Measurements from ENCODE around the gene NID2. TPM values are rescaled to one million over a fixed set of nuclear protein-coding genes. Genes with fewer than 3 reads are reported as not detected.

The NID2 gene
- total and polyA plus RNA-seq, 2 of the 4 experiments (the other 2 are of a cell fraction), result 101 to 303 TPM

- Histone ChIP-seq H3K9ac (ENCODE audit: low read depth, low read length) (no peak overlapping the region), H3K4me1 (ENCODE audit: control insufficient read depth, insufficient read depth, low read length) (peaks cover 10% of the 10 kb centered on the region), H2BK120ac (ENCODE audit: low read depth, low read length) (no peak overlapping the region), H3K56ac (ENCODE audit: extremely low read depth, insufficient read depth, low read length) (no peak overlapping the region), H3K4me3 (ENCODE audit: insufficient read depth, low read depth, low read length) (no peak overlapping the region), H3K36me3 (ENCODE audit: control insufficient read depth, insufficient read depth, low read length) (no peaks in the 10 kb centered on the region), H3K79me1 (ENCODE audit: low read depth in 1 of 2, low read length in 2 of 2) (no peaks in the 10 kb centered on the region), H4K91ac (ENCODE audit: insufficient read depth, low read depth, low read length) (no peak overlapping the region), H3K4ac (ENCODE audit: low read depth, low read length) (no peak overlapping the region), H4K8ac (ENCODE audit: low read depth in 2 of 2, low read length in 2 of 2) (no peak overlapping the region), H2AK5ac (ENCODE audit: low read depth, low read length) (no peak overlapping the region), H3K14ac (replicated peaks; ENCODE audit: low read depth, low read length) (no peak overlapping the region), H3K9me3 (ENCODE audit: control insufficient read depth, insufficient read depth, low read length) (no peaks in the 10 kb centered on the region), H3K27ac (ENCODE audit: insufficient read depth, low read length) (no peak overlapping the region), H2BK5ac (ENCODE audit: low read depth, low read length, poor library complexity, severe bottlenecking) (no peak overlapping the region), H2AK9ac (replicated peaks; ENCODE audit: low read depth, low read length, poor library complexity) (no peak overlapping the region), H3K27me3 (ENCODE audit: control insufficient read depth, insufficient read depth, low read length) (no peaks in the 10 kb centered on the region), H3K23ac (ENCODE audit: low read depth, low read length) (no peak overlapping the region), H4K20me1 (ENCODE audit: insufficient read depth, low read length) (no peaks in the 10 kb centered on the region), H2BK15ac (ENCODE audit: low read depth, low read length) (no peak overlapping the region), H3K18ac (ENCODE audit: low read depth, low read length) (no peak overlapping the region), H2AFZ (replicated peaks; ENCODE audit: low read length, poor library complexity) (no peak overlapping the region), H3K4me2 (ENCODE audit: low read depth, low read length) (no peak overlapping the region), H3K9me1 (ENCODE audit: insufficient read depth, low read length) (no peaks in the 10 kb centered on the region), H2BK20ac (ENCODE audit: low read depth, low read length) (no peak overlapping the region), H4K5ac (ENCODE audit: low read depth, low read length) (no peak overlapping the region)
- CTCF ChIA-PET, result no interaction called here
- TF ChIP-seq MAFK (IDR thresholded peaks at IDR 0.05; ENCODE audit: low read depth, low read length) (no peak), RFX5 (IDR thresholded peaks at IDR 0.05; ENCODE audit: low read depth, low read length) (no peak), MXI1 (IDR thresholded peaks at IDR 0.05; ENCODE audit: borderline replicate concordance, low read depth, low read length) (no peak), RCOR1 (IDR thresholded peaks at IDR 0.05; ENCODE audit: insufficient replicate concordance, low read length) (no peak), RAD21 (IDR thresholded peaks at IDR 0.05; ENCODE audit: low read length) (no peak), NFE2L2 (IDR thresholded peaks at IDR 0.05; ENCODE audit: low read depth, low read length) (no peak)
- TF ChIP-seq, protein P1, sequence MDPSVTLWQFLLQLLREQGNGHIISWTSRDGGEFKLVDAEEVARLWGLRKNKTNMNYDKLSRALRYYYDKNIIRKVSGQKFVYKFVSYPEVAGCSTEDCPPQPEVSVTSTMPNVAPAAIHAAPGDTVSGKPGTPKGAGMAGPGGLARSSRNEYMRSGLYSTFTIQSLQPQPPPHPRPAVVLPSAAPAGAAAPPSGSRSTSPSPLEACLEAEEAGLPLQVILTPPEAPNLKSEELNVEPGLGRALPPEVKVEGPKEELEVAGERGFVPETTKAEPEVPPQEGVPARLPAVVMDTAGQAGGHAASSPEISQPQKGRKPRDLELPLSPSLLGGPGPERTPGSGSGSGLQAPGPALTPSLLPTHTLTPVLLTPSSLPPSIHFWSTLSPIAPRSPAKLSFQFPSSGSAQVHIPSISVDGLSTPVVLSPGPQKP (IDR thresholded peaks at IDR 0.05; ENCODE audit: borderline replicate concordance, low read depth, low read length), result no peak
- TF ChIP-seq, protein P2, sequence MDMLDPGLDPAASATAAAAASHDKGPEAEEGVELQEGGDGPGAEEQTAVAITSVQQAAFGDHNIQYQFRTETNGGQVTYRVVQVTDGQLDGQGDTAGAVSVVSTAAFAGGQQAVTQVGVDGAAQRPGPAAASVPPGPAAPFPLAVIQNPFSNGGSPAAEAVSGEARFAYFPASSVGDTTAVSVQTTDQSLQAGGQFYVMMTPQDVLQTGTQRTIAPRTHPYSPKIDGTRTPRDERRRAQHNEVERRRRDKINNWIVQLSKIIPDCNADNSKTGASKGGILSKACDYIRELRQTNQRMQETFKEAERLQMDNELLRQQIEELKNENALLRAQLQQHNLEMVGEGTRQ (IDR thresholded peaks at IDR 0.05; ENCODE audit: low read depth, low read length), result no peak
- intact Hi-C loops (cut with micrococcal nuclease) (no loop called here), dilution Hi-C loops (cut with HindIII; ENCODE audit: low sequenced_read_pairs, unreplicated experiment) (no loop called here), in situ Hi-C loops (cut with MboI; ENCODE audit: low sequenced_read_pairs) (no loop called here)
- no TSS peak for BruUV-seq (replicated peaks)
- ATAC-seq (ENCODE audit: low read depth) (no peak), DNase-seq (no peak)
- POLR2A ChIA-PET (ENCODE audit: unreplicated experiment), result no interaction called here
Observed at GRCh38 chr14:52091928-52092327, 23.1 kb upstream of the NID2 start.
